ENCODE results near the gene ASB1.

GRCh38 chr2:238440767-238441166 is 14.0 kb downstream of the ASB1 start:
- TF ChIP-seq FOXM1 (IDR thresholded peaks at IDR 0.05; ENCODE audit: borderline replicate concordance) (no peak), ARNT (IDR thresholded peaks at IDR 0.05) (no peak), HDGF (IDR thresholded peaks at IDR 0.05; ENCODE audit: borderline replicate concordance) (no peak), TARDBP (IDR thresholded peaks at IDR 0.05) (no peak), FOXK2 (IDR thresholded peaks at IDR 0.05) (no peak), LEF1 (IDR thresholded peaks at IDR 0.05; ENCODE audit: borderline replicate concordance) (no peak), ELF4 (IDR thresholded peaks at IDR 0.05) (no peak), L3MBTL2 (conservative IDR thresholded peaks at IDR 0.05) (no peak), ZNF384 (IDR thresholded peaks at IDR 0.05) (no peak), FOXA1 (IDR thresholded peaks at IDR 0.05) (no peak)
